AG04449 (cell line): ENCODE data around the gene SHISA9.

Experiments
- CTCF ChIA-PET: fragments of 350-600 bp; formaldehyde crosslinking; extraction: SDS; loops from one replicate; lab custom pipeline; 2021; ENCODE audit warnings: antibody characterized with exemption; lab: Yijun Ruan, JAX
- POLR2A ChIA-PET: fragments of 400-600, 350-600 bp; formaldehyde crosslinking; extraction: SDS; loops from one replicate; lab custom pipeline; 2020; ENCODE audit warnings: antibody characterized with exemption, inconsistent platforms; lab: Yijun Ruan, JAX
- DNase-seq: peaks from one replicate; pipeline ENCODE4 v3.0.0-alpha.2; 2010; ENCODE audit warnings: low read depth, low spot score
- H3K4me3 ChIP-seq: 2 replicates; pipeline ENCODE4 v1.5.1; 2011; ENCODE audit warnings: low read depth, mild to moderate bottlenecking, control low read depth, low read length
- CTCF ChIP-seq: IDR thresholded peaks from one replicate; pipeline ENCODE4 v1.5.1; 2011; ENCODE audit warnings: mild to moderate bottlenecking, moderate library complexity, low read length, control low read depth, inconsistent platforms; ENCODE audit not compliant: insufficient read depth; ENCODE audit errors: missing control alignments

Gene SHISA9

GRCh38 chr16:13236308-13236707, 334.9 kb downstream of the SHISA9 start:
- no peak for DNase-seq
- H3K4me3 ChIP-seq: no peak overlapping the region
- CTCF ChIA-PET: no interaction called here
- POLR2A ChIA-PET: no interaction called here
- TF ChIP-seq CTCF: no peak

DNA sequence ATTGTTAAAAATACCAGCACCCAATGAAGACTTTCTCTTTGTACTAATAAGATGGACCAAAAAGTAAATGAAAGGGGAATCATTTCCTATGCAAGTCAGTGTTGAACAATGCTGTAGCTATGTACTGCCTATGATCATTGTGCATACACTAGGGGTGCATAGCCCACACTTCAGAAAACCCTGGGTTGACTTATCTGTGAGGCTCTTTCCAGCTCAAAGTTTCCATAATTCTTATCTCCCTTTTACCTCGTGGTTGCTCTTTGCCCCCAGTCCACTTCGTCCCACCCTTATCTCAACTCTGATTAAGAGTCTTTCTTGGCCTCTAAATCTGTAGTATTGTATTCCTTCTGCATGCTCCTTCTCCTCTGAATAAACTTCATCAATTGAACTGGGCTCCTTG, 336.8 kb downstream of the SHISA9 start:
- ChIA-PET CTCF (no interaction called here), POLR2A (no interaction called here)
- TF ChIP-seq CTCF: no peak
- DNase-seq: no peak
- H3K4me3 ChIP-seq: no peak overlapping the region

GRCh38 chr16:13242201-13242600, 340.8 kb downstream of the SHISA9 start:
- no peak overlapping the region for H3K4me3 ChIP-seq
- ChIA-PET CTCF (no interaction called here), POLR2A (no interaction called here)
- no peak for DNase-seq
- no peak for TF ChIP-seq CTCF

- TF ChIP-seq CTCF: no peak
- H3K4me3 ChIP-seq: no peak overlapping the region
- ChIA-PET POLR2A (no interaction called here), CTCF (no interaction called here)
- no peak for DNase-seq
These were observed 343.4 kb downstream of the SHISA9 start for GRCh38 chr16:13244770-13245169.

DNA sequence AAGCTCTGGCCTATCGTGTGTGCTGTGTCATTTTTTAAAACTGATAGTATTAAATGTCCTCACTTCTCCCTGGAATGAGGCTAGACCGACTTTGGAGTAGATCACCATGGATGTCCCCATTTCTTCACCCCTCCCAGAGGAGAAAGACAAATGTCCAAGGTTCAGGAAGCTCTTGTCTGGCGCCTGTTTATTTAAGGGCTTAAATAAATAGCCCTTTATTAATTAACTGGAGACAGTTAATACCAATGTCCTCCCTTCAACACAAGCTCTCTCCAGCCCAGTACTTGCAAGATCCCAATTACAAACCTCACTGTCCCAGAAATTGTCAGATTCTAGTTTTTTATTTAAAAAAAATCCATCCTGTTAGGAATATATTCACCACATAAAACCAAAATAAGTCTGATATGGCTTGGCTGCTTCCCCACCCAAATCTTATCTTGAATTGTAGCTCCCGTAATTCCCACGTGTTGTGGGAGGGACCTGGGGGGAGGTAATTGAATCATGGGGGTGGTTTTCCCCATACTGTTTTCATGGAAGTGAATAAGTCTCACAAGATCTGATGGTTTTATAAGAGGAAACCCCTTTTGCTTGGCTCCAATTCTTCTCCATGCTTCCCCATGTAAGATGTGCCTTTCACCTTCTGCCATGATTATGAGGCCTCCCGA, 344.4 kb downstream of the SHISA9 start:
- DNase-seq: no peak
- no peak overlapping the region for H3K4me3 ChIP-seq
- CTCF ChIA-PET: no interaction called here
- POLR2A ChIA-PET: no interaction called here
- no peak for TF ChIP-seq CTCF

GRCh38 chr16:13254998-13255614, 353.7 kb downstream of the SHISA9 start:
- POLR2A ChIA-PET: no interaction called here
- no peak for TF ChIP-seq CTCF
- CTCF ChIA-PET: no interaction called here
- no peak for DNase-seq
- H3K4me3 ChIP-seq: no peak overlapping the region
